NB4 (cell line): ENCODE measurements around the gene RGSL1.

Experiments
- DNase-seq: peaks from one replicate; pipeline ENCODE4 v3.0.0; 2010; ENCODE audit warnings: low read depth
- H3K4me3 ChIP-seq: one replicate; pipeline ENCODE4 v1.5.1; 2011; ENCODE audit warnings: mild to moderate bottlenecking, low read depth, low read length, moderate library complexity
- CTCF ChIP-seq: IDR thresholded peaks from one replicate; pipeline ENCODE4 v1.5.1; 2012; ENCODE audit warnings: low read depth, low read length
- MYC ChIP-seq: IDR thresholded peaks from 2 replicates; pipeline ENCODE4 v1.6.1; 2011; ENCODE audit warnings: low read depth, low read length
- POLR2A ChIP-seq: IDR thresholded peaks from 2 replicates; pipeline ENCODE4 v1.6.1; 2011; ENCODE audit warnings: mild to moderate bottlenecking; ENCODE audit not compliant: insufficient read length; ENCODE audit errors: extremely low read depth
- TF ChIP-seq, protein P1 (sequence below): IDR thresholded peaks from 2 replicates; pipeline ENCODE4 v1.6.1; 2011; ENCODE audit warnings: low read depth, low read length

RGSL1 gene

GRCh38 chr1:182564406-182565004, 114.6 kb downstream of the RGSL1 start:
- no peak for DNase-seq
- TF ChIP-seq CTCF (no peak), POLR2A (no peak), MYC (no peak)
- TF ChIP-seq, protein P1, sequence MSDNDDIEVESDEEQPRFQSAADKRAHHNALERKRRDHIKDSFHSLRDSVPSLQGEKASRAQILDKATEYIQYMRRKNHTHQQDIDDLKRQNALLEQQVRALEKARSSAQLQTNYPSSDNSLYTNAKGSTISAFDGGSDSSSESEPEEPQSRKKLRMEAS: no peak
- H3K4me3 ChIP-seq: no peak overlapping the region

DNA sequence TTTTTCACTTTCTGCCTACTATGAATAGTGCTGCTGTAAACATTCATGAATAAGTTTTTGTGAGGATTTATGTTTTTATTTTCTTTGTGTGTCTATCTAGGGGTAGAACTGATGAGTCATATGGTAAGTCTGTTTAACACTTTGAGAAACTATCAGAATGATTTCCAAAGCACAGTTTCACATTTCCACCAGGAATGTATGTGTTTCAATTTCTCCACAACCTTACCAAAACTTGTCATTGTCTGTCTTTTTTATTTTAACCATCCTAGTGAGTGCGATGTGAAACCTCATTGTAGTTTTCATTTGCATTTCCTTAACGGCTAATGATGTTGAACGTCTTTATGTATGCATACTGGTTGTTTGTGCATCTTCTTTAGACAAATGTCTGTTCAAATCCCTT, 115.6 kb downstream of the RGSL1 start:
- no peak for TF ChIP-seq CTCF
- TF ChIP-seq MYC: no peak
- no peak for TF ChIP-seq POLR2A
- TF ChIP-seq, protein P1: no peak
- no peak for DNase-seq
- no peak overlapping the region for H3K4me3 ChIP-seq

- no peak overlapping the region for H3K4me3 ChIP-seq
- no peak for DNase-seq
- TF ChIP-seq CTCF: no peak
- TF ChIP-seq POLR2A: no peak
- TF ChIP-seq, protein P1: no peak
- no peak for TF ChIP-seq MYC
Observed at GRCh38 chr1:182567629-182568028, 117.7 kb downstream of the RGSL1 start.

DNA sequence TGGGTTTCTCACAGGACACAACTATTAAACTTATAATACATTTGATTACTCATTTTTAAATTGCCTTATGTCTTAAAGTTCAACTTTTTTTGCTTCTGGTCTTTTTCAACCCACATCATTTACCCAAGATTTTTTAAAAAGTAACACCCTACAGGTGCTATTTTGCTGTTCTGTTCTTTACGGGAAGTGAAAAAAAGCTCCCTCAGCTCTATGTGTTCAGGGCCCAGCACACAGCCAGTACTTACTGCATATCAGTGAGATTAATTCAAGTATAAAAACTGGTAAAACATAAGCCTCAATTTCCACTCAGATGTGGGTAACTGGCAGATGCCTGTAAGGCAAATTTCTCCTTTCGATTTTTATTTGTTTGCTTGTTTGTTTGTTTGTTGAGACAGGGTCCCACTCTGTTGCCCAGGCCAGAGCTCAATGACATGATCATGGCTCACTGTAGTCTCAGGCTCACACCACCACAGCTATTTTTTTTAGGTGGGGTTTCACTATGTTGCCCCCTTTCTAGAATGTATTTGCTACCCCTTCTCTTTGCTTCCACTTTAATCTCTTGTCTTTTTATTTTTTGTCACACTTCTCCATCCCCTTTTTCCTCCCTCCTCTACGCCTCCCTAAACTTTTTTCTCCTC, 118.8 kb downstream of the RGSL1 start:
- TF ChIP-seq, protein P1: no peak
- TF ChIP-seq MYC (no peak), CTCF (no peak), POLR2A (no peak)
- H3K4me3 ChIP-seq: no peak overlapping the region
- DNase-seq: no peak

DNA sequence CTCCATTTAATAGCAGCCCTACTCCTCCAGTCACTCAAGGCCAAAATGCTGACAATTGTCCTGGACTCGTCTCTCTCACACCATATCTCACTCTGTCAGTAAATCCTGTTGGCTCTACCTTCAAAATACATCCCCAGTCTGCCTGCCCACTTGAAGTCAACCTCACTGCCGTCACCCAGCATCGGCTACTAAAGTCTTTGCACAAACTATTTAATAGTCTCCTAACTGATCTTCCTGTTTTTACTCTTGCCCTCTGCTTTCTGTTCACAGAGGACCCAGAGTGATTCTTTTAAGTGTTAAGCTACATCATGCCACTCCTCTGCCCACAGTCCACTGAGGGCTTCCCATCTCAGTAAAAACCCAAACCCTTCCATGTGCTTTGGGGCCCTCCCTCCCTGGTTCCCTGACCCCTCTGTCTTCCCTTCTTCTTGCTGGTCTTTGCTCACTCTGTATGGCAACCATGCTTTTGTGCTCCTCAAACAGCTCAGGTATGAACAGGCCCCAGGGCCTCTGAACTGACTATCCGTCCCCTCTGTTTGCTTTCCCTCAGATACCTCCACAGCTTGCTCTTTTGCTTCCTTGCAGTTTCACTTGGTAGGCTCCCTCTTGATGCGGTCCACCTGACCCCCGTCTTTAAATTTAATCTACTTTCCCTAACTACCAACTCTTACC, 120.1 kb downstream of the RGSL1 start:
- TF ChIP-seq MYC (no peak), CTCF (no peak), POLR2A (no peak)
- TF ChIP-seq, protein P1: no peak
- H3K4me3 ChIP-seq: no peak overlapping the region
- DNase-seq: no peak
